HG03432 (cell line): ENCODE results near the gene BIN1.

Experiments used
- ATAC-seq: cut with Tn5 transposase; IDR thresholded peaks from one replicate; pipeline ENCODE4 v1.9.1; 2021; ENCODE audit warnings: mild to moderate bottlenecking, moderate library complexity; ENCODE audit not compliant: unreplicated experiment

Gene BIN1

DNA sequence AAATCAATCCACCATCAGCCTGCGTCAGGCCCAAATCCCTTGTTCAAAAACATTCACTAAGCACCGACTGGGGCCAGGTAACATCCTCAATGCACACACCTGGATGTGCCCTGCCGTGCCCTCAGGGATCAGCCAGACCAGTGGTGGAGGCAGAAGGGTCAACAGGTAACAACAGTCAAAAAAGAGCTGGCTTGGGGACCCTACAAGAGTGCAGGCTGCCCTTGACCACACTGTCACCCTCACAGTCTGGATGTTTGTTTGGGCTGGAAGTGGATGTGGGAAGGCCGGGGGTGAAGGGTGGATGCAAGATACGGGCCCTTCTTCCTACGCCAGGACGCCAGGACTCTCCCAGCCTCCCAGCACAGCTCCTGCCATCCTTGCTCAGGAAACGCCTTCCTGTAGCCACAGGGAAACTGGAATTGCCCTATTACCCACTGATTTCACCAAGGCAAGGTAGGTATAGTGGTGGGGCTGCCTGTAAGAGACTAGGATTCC, 2.7 kb downstream of the BIN1 start:
- ATAC-seq = no peak

DNA sequence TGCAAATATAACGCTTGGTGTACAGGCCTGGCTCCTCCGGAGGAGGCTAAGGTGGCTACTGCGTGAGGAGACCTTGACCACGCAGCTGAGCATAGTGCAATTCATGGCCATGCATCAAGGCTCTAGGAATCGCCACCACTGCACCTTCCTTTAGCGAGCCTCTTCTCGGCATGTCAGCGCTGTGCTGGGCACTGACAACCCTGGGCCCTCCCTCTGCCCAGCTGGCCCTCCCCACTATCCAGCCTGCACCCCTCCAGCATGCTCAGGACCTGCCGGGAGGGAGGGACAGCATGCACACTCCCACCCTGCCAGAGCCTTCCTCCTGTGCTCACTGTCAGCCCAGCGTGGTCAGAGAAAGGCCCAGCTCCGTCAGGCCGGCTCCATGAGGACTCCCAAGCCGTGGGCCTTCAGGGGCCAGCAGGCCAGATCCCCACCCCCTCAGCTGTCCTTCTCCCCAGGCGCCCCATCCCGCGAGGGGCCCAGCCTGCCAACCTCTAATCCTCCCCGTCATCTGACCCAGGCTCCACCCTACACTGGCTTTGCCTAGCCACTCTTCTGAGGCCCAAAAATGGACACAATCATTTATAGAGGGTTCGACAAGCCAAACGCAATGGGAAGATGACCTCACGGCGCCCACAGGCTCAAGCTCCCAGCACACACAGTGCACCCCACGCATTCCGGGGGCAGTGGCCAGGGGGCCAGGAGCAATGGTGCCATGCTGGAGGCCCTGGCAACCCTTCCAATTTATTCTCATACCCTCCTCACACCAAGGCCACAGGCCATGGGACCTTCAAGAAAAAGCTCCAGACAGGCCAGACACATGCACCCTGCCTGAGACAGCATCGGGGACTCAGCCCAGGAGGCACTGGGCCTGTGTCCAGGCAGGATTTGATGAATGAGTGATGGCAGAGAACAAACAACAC, 3.5 kb downstream of the BIN1 start:
- ATAC-seq = no peak

DNA sequence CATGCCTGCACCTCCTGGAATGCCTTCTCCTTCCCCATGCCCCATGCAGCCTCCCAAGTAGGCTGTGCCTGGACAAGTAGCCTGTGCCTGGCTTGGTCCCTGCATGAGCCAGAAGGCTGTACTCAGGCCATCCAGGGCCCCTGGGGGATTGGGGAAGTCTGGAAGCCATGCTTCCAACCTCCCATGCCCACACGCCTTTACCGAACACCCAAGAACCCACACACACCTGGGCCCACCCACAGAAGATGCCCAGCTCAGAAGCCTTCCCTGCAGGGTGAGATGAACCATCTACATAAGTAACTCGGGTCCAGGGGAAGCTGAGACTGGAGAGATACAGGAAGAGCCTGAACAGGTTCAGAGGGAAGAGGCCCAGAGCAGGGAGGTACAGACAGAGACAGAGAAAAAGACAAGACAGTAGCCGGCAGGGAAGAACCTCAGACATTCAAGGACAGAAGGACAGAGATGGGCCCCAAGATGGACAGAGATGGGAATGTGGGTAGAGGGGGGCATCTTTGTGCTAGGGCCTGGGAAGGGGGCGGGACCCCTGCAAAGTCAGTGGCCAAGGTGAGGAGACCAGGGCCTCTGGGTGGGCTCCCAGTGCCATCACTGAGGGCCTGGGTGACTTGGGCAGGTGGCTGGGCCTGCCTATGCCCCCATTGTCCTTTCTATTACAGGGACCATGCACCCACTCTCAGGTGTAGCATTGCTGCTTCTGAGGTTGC, 4.3 kb downstream of the BIN1 start:
- no peak for ATAC-seq

DNA sequence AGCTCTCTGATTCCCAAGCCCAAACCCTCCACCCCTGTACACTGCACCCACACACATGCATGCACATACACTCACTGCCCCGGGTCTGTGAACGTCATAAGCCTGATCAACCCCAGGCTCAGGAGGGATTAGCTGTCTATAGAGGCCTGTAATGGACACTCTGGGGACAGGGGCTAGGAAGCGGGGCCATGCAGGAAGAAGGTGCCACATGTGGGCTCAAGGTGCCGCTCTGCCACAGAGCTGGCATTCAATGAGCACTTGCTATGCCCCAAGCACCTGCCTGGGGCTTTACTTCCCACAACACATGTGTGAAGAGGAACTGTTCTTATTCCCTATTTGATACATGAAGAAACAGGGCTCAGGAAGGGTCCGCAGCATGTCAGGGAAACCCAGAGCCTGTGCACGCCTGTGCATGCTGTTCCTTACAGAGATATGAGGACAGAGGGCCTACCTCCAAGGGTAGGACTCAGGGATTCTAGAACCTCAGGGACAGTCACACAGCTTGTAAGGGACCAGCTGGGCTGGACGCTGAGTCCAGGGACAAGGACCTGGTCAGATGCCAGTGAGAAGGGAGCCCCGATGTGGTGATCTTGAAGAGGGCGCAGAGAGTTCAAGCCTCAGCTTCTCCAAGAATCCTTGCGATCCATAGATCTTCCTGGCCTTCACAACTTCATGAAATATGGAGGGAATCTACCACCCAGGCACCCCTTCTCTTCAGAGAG, 5.0 kb downstream of the BIN1 start:
- no peak for ATAC-seq

DNA sequence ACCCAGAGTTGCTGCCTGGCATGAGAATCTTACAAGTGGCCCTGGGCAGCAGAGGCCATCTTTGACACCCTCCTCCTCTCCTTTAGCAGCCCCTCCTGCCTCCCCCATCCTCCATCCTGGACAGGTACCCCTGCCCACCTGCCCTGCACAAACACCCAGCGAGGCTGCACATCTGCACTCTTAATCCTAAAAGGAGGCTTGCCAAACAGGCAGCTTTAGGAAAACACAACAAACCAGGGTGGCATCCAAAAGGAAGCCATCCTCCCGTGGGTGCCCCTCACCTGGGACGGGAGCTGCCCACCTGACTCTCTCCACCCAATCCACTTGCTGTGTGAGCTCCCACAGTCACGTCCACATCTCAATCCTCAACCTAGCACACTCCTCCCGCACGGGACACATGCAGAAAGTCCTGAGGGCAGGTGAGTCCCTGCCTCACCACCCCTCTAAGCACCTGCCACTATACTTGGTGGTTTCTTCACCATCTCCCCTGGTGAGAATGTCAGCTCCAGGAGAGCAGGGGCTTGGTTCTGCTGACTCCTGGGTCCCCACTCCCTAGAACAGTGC, 5.8 kb downstream of the BIN1 start:
- no peak for ATAC-seq

DNA sequence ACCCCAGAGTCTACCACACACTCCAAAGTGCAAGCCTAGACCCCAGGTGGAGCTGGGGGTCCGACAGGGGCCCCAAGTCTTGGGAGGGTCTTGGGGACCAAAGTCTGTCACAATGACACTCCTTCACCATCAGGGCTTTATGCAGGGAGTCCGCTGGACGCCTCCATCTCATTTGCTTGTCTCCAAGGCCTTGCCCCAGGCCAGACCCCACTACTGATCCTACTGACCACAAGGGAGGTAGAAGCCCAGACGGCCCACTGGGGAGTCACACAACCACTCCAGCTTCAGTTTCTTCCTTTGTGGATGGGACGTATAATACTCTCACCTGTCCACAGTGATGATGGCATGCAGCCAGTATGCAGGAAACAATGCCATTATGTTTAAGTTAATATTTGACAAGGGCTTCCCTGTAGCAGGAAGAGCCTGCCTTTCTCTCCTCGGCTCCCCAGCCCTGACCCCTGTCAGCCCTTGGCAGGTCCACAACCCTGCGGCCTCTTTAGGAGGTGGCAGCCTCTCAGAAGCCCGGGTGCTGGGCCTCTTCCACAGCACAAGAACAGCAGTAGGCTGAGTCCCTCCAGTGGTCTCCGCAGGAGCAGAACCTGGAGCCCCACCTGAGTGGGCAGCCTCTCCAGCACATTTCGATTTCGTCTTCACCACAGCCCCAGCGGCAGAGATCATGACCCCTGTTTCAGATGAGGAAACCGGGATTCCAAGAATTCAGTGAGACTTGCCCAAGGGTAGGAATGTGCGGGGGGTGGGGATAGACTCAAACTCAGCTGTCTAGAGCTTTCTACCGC, 6.5 kb downstream of the BIN1 start:
- no peak for ATAC-seq

DNA sequence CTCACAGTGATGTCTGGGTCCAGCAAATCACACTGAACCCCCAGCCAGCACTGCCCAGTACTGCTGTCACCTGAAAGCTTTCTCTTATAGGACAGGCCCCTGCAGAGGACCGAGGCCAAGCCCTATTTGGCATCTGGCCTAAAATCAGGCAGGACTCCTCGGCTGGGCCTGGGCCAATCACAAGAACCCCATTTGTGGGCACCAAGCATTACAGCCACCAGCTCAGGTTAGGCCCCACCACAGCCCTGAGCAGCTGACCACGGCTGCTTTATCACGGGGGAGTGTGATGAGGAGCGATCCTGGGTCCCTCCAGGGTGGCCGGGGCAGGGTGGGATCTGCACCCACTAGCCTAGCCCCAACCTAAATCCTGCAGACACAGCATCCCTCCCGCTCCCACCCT, 8.2 kb downstream of the BIN1 start:
- no peak for ATAC-seq

DNA sequence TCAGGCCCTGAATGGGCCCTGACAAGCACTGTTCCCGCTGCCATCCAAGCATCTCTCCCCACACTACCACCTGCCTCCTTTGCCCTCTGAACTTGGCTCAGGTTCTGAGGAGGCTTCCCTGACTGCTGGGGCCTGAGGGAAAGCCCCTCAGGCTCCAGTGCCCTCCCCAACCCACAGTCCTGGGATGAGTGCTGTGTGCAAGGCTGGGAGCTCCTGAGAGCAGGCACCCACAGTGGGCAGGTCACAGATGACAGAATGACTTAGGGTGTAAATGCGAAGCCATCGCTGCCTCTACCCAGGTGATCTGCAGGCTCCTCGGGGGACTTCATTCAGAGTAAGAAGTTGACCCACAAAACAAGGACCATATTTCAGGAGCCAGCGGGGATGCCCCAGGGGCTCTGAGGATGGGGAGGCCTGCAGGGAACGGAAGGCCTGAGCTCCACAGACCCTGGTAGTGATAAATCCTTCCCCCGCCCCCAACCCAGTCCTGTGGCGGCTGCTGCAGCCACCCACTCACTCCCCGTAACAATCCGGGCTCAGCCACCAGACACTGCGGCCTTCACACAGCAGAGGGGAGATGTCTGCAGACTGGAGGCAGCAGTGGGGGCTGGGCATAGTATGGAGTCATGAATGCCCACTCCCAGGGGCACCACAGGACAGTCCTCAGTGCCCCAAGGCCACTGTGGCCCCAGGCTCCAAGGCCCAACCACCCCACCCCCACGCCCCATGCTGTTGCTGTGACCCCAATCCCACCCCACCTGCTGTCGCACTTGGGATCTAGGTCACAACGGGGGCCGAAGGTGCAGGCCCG, 8.9 kb downstream of the BIN1 start:
- ATAC-seq = no peak

DNA sequence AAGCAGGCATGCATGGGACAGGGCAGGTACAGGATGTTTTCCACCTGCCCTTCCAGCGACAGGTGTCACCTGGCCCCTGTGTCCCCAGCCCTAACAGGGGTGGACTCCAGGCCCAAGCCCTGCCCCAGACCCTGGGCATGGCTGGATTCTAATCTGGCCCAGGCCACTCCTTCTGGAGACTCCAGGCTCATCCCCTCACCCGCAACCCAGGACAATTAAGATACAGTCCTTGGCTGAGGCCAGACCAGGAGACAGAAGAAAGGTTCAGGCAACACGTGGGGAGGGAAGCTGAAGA, 9.5 kb downstream of the BIN1 start:
- ATAC-seq = no peak

DNA sequence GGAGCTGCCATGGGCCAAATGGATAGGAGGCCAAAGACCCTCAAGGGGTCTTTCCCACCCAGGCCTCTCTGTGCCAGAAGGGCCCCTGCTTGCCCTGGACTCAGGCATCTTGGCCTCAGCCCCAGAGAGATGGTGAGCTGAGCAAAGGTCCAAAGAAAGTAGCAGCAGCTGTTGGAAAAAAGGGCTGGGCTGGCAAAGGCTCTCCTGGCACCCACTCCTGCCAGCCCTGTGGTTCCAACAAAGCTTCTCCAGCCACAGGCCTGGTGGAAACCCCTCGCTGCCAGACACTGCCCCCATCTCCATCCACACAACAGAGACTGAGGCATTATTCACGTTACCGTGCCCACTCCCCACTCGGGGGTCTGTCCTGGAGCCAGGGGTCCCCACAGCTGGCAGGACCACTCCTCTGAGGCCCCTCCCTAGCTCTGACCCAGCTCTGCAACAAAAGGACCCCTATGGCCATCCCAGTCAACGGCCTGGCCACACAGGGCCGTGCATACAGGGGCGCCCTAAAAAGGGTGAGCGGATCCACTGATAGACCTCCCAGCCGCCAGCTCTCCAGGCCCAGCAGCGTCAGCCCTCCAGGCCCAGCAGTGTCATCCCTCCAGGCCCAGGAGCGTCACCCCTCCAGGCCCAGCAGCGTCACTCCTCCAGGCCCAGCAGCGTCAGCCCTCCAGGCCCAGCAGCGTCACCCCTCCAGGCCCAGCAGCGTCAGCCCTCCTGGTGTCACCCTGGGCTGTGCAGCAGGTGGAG, 10.1 kb downstream of the BIN1 start:
- ATAC-seq = no peak

DNA sequence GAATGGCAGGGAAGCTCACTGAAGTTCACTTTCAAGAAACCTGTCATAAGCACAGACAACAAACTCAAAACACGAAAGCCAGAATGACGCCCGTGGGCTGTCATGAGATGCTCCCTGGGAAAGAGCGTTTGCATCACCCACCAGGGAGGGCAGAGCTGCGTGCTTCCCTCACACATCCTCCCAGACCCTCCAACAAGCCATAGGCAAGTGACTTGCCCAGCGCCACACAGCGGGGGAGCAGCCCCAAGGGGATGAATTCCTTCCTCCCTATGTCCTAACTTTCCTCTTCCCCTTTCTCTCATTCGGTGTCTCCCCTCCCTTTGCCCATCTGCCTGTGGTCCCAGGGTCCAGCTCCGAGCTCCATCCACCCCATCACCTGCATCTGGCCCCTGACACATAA, 10.7 kb downstream of the BIN1 start:
- ATAC-seq = no peak

DNA sequence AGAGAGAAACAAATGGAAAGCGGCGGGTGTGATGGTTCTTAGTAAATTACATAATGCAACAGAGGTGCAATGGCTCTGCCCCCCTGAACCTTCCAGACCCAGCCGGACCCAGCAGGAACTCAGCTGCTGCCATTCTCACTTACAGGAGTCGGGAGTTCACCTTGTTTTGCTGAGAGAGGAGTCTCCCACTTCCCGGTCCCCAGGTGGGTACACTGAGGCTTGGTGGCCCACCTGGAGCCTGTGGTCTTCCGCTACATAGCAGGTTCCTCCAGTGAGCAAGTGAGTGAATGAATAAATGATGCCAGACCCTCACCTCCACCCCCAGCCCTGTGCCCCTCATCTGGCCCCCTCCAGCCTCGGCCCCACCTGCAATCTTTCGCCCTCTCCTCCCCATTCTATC, 11.2 kb downstream of the BIN1 start:
- ATAC-seq = no peak

DNA sequence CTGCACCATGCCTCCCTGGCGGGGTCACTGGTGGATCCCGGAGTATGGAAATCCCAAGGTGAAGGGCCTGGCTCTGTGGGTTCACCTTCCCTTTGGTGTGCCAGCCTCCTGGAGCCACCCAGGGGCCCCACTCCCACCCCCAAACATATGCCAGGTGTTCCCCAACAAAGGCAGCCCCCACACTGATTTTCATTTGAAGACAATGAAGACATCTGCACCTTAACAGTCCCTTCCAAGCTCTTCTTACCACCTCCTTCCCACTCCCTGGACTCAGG, 11.7 kb downstream of the BIN1 start:
- no peak for ATAC-seq

DNA sequence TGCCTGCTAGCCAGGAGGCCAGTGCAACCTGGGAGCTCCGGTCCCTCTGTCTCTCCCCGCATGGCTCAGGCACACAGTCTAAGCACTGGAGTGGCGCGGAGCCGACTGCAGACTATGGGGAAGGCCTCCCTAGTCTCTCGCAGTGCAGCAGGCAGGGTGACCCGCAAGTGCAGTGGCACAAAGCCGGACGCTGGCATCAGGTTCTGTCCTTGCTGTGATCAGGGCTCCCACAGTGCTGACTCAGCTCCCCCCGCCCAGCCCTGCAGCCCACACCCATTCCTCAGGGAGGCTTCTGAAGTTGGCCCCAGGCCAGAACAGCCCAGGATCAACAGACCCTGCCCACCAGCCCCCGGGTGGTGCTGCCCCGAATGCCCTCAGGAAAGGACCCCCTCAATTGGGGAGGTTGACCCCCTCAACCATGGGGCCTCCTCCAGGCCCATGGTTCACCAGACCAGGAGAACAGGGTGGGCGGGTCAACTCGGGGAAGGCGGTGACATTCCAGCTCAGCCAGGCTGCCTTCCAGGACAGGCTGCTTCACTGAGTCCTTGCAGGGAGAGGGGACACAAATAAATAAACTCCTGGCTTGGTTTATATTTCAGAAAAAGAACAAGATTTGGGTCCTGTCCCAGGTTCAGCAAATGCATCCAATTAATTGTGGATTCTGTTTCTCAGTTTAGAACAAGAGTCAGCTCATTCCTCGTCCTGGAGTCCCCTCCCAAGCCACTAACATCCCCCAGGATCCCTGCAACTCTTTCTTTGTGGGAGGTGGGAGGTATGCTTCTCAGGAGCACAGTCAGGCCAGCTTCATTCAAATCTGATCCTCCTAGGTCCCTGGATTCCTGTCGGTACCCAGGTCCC, 12.2 kb downstream of the BIN1 start:
- ATAC-seq = no peak

DNA sequence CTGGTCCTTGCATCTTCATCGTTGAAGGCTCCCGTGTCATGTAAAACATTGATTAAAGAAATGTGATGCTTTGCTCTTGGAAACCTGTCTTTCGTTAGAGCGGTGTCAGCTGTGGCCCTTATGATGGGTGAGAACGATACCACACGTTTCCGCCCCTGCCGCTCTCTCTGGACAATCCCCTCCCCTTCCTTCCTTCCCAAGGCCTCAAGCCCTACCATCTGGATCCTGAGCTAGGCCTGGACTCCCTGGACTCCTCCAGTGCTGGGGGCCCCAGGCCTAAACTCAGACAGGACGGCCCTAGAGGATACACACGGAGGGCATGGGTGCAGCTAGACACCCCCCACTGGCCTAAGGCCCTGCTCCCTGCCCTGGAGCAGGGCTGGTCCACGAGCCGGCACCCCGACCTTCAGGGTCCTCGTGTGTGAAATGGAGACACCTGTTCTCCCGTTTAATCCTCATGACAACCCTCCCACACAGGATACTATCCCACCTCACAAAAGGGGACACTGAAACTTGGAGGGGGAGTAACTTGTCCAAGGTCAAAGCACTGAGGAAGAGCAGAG, 13.2 kb downstream of the BIN1 start:
- peak; percentile 26 for ATAC-seq

DNA sequence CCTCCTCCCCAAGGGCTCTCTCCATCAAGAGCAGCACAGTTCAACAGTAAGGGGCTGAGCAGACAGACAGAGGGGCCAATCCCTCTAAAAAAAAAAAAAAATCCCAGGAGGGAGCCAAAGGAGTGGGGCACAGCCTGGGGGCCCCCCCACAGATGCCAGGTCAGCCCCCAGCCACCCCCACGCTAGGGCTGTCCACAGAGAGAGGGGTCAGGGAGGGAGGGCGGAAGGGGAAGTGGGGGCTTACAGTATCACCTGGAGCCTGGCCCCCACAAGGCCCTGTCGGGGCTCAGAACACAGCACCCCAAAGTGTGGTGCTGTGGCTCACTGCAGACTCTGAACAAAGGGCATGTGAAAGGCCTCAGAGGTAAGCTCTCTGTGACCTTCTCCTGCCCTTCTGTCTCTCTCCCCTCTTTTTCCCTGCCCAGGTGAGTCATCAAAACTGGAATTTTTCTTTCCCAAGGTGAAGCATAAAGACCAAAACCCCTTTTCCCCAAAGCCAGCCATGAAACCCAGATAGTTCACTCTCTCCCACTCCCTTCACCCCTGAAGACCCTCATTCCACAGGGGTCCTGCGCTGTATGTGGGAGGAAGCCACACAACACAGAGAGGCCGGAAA, 13.9 kb downstream of the BIN1 start:
- ATAC-seq = no peak

DNA sequence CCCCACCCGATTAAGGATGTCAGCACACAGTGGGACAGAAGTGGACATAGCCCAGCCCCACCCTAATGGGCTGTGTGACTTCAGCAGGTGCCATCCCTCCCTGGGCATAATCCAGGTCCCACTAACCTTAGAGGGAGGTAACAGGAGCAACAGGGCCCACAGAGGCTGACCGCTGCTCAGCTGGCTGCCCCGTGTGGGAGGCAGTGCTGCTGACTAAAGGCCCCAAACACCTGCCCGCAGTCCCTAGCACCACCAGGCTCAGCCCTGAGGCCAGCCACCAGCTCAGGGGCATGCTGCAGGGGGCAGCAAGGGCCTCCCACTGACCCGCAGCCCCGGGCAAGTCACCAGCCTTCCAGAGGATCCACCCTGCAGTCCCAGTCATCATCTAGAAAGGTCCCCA, 14.6 kb downstream of the BIN1 start:
- no peak for ATAC-seq

DNA sequence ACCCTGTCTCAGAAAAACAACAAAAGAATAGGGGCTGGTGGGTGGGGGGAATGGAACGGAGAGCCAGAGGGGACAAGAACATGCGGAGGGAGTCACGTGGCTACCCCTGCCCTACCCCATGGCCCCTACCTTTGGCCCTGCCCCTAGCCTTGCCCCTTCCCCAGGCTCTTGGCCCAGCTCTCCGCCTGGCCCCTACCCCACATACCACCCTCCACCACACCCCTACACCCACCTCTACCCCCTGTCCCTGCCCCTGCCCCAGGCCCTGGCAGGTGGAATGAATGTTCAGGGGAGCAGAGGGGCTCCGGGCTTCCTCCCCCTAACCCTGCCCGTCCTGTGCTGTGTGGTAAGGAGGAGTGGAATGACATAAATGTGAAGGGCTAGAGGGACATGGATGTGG, 15.1 kb downstream of the BIN1 start:
- no peak for ATAC-seq
